IPS DF 4.7 (cell line): ENCODE data around the gene EHD1.
A peak's percentile ranks its signal among the peaks of the same experiment; 100 is the strongest.

ENCODE experiments used
- DNase-seq: peaks from one replicate; pipeline ENCODE4 v3.0.0-alpha.2; 2013; ENCODE audit warnings: low spot score; ENCODE audit errors: extremely low read depth

The EHD1 gene

DNA sequence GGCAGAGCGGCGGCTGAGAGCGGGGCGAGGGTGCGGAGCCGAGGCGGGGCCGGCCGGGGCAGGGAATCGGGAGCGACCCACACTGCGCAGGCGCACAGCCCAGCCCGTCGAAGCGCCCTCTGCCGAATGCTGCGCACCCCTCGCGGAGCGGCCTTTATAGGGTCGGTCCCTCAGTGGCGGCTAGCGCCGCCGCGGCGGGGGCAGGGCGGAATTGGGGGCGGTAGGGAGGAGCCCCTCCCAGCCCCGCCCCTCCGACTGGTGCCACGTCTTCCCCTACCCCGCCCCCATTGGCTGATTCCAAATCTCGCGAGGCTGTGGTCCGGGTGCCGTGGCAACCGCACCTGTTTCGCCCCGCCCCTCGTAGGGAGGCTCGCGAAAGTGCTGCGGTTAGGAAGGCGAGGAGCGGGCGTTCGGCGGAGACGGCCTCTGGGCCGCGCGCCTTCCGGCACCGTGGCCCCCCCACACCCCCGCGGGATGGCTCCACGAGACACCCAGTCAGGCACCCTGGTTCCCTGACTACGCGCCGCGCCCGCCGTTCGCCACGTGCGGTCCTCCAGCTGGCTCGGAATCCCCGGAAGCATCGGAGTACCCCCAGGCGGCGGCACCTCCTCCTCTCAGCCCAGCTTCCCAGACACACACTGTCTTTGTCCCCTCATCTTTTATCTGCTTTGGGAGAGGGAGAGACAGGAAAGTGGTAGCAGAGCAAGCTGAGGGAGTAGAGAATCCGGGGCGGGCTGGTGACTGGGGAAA is at the start of gene EHD1:
EHD1 (minus strand) TSS at position 128 of the 750 bp plus-strand sequence. CDS start 157 bp downstream, outside the sequence.
- peak; percentile 60 for DNase-seq

- DNase-seq = no peak
Measured at GRCh38 chr11:64926689-64927088, 48.3 kb upstream of the EHD1 start.

GRCh38 chr11:64925536-64926436 is 47.4 kb upstream of the EHD1 start:
- no peak for DNase-seq

DNA sequence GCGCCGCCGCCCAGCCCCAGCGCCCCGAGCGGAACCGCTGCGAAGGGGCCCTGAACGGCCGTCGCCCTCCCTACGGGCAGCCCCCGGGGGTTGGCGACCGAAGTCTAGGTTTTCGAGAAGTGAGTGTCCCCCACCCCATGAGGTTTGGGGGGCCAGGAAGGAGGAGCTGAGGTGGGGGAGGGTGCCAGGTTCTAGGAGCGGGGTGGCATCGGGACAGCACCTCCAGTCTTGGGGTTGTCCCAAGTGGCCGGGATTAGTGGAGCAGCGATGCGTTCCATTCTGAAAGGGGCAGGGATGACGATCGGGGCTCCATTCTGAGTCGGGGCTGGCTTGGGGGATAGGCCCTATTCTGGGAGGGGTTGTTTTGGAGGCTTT is 46.5 kb upstream of the EHD1 start:
- no peak for DNase-seq

GRCh38 chr11:64923944-64924909 is 45.8 kb upstream of the EHD1 start, which contains the start of gene PPP2R5B:
TSS of gene PPP2R5B (plus strand) at chr11:64924689. CDS start at chr11:64925735, 1,046 bp downstream.
- peak; percentile 66 for DNase-seq

DNA sequence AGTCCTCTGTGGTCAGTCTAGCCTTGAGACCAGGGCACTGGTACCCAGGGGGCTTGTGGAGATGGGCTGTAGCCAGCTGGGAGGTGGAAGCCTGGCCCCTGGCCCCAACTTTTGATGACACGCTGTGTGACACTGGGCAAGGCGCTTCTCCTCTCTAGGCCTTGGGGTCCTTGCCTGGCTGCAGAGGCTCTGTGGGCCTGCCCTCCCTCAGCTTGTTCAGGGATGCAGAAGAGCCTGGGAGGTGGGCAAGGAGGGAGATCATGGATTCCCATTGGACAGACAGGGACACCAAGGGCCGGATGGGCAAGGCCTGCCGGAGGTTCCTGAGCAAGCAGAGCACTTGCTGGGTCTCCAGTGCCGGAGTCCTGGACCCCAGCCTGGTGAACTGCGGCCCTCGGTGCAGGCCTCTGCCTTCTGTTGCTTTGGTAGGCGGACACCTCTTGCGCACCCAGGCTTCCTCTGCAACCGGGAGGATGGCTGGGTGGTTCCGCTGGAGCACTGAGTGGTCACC is 44.8 kb upstream of the EHD1 start:
- no peak for DNase-seq

- DNase-seq = no peak
Measured at GRCh38 chr11:64921384-64921783, 43.0 kb upstream of the EHD1 start.

DNA sequence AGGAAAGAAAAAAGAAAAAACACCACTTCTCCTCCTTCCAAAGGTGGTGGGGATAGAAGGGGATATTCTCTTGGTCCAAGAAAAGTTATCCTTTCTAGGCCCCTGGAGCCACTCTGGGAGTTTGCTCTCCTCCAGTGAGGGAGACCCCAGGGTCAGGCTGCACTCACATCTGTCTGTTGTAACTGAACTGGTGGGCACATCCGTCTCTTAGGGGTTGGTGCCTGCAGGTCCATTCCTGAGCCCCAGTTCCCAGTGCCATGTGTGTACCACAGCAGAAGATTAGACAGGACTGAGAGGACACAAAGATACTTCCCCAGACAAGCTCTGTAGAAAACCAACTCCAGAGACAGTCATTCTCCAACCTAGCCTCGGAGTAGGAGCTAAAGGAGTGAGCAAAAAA is 41.7 kb upstream of the EHD1 start:
- no peak for DNase-seq

GRCh38 chr11:64919627-64920026 is 41.2 kb upstream of the EHD1 start:
- no peak for DNase-seq

- DNase-seq = no peak
Measured at GRCh38 chr11:64918017-64918416, 39.6 kb upstream of the EHD1 start.

DNA sequence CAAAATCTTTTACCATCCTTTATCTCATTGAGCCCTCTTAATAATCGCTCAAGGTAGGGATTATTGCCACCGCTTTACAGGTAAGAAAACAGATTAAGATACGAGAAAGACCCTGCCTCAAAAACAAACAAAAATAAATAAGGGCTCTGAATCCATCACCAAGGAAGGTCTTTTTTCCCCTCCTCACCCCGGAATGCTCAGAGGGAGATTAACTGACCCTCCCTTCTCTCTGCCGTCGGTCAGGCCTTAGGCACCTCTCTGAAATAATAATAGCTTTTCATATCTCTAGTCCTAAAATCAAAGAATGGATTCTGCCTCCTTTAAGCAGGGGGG is 39.2 kb upstream of the EHD1 start:
- no peak for DNase-seq

DNA sequence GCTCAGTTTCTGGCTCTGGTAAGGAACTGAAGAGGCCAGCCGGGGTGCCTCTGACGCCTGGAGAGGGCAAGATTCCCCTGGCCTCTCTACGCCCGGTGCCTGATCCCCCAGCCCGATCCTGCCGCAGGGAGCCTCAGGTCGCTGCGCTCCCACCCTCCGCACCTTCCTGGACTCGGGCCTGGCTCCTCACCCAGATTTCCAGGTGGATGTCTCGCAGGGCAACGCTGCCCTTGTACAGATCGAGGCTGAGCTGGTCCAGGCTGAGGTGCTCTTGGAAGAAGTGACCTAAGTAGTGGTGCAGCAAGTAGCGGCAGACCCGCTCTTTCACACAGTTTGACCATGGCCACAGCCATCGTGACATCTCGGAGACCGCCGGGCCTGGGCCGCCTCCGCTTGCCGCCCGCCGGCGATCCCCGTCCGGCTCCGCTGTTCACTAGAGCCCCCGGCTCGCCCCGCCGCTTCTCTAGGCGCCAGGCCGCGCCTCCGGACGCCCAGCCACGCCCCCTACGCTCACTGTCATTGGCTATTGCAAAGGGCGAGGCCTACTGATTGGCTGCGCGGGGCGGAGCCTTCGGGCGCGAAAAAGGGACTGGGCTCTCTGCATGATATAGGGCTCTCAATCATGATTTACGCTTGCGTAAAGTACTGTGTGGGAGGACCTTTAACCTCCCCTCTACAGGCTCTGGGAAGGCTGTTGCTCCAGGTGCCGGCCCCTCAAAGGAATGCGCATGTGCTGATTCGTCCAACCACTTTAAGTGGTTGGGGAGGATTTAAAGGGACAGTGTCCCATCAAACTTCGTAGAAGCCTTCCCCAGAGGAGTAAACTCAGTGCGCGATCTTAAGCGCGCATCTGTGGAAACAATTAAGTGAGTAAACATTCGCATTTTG is 38.6 kb upstream of the EHD1 start, which contains the start of gene ATG2A:
ATG2A (minus strand) TSS at position 435 of the 888 bp plus-strand sequence; CDS start at position 361, 74 bp downstream.
- peak; percentile 97 for DNase-seq

DNA sequence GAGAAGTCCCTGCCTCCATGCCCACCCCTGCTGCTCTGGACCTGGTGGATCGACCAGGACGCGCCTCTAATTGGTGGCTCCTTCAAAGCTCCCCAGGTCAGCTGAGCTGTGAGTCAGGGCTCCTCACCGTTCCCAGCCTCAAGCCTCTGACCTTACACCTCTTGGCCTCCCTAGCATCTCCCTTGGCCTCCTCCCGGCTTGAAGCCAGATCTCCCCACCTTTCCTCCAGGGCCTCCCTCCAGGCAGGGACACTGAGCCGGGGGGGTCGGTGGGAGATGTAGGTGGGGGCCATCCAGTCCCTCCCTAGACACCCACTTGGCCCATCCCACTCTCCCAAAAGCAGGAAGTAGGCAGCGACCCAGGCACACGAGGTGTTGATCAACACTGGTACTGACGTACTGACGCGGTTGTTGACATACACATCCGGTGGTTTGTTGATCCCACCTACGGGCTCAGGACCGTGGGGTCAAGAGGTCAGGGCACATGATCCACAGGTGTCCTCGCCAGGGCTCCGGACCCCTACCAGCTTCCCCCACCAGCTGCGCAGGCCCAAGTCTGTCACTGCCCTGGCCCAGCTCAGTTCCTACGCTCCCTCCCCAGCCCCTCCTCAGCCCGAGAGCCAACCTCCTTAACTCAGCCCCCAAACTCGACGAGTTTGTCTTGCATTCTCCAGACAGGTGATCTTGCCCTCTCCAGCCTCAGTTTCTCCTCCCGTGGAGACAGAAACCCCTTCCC is 37.8 kb upstream of the EHD1 start:
- no peak for DNase-seq

DNA sequence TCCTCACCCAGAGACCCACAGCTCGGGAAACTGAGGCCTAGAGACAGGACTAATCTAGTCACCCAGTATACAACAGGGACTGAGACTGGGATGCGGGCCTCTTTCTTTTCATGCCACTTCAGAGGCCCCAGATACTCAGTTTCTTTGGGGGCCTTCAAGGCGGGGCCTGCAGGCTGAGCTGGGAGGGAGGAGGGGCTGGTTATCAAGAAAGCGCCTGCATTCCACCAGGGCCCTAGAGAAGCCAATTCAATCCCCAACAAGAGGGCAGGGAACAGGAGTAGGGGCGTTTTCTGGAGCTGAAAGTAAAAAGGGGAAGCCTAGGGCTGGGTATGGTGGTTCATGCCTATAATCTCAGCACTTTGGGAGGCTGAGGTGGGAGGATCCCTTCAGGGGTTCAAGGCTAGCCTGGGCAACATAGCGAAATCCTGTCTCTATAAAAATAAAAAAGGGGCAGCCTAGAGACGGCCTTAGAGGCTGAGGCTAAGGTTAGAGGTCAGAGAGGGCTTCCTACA is 37.0 kb upstream of the EHD1 start:
- DNase-seq = no peak

DNA sequence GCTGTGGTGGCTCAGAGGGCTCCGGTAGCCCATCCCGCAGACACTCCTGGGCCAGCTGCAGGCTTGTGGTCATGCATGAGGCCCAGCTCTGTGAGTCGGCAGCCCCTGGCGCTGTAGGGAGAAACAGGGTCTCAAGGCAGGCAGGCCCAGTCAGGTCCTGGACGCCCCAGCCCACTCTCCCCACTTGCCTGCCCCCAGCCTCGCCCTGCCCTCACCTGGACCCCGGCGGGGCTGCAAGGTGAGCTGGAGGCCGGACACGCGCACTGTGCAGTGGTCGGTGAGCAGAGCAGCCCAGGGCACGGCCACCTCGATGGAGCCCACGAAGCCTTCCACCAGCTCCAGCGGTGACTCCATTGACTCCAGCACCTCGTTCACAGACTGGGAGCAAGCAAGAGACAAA is 35.7 kb upstream of the EHD1 start:
- DNase-seq = no peak

GRCh38 chr11:64913171-64913727 is 34.8 kb upstream of the EHD1 start:
- no peak for DNase-seq

GRCh38 chr11:64911689-64912088 is 33.3 kb upstream of the EHD1 start:
- no peak for DNase-seq

DNA sequence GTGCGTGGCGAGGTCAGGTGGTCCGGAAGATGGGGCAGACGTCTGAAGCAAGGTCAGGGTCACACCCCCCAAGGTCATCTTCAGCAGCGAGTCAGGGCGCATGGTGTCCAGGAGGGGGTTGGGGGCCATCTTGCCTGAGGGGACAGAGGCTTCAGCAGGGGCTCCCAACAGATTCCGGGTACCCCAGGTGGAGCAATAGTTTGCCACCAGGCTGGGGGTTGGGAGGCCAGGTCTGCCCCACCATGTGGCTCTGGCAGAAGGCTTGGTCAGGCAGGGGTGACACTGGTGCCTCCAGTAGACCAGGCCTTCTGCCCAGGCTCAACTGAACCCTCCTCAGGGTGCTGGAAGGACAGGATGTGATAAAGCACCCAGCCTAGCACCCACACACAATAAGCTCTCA is 32.7 kb upstream of the EHD1 start:
- no peak for DNase-seq
